ENCODE data around the gene SPNS2.

SPNS2 gene

GRCh38 chr17:4504188-4504587 lies 5.5 kb downstream of the SPNS2 start:
- DNase-seq, result no peak

GRCh38 chr17:4505187-4505586 lies 6.5 kb downstream of the SPNS2 start:
- no peak for DNase-seq

- no peak for DNase-seq
Measured at GRCh38 chr17:4506175-4506813, 7.6 kb downstream of the SPNS2 start.

DNA sequence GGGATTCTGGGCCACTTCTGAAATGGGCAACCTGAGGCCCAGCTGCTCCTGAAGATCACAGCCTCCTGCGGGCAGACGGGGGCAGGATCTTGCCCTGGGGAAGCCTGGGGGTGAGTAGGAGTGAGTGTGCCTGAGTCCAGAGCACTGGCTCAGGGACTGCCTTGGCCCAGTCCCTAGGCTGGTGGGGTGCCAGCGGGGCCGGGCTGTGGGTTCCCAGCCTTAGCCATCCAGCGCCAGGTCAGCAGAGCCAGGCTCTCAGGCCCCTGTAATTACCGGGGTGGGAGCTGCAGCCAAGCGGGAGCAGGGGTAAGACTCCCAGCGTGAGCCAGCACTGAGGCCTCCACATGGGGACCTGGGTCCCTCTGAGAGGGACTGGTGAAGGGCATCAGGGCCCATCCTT lies 8.2 kb downstream of the SPNS2 start:
- no peak for DNase-seq

- DNase-seq, result no peak
Measured at GRCh38 chr17:4507361-4508111, 8.9 kb downstream of the SPNS2 start.

GRCh38 chr17:4508207-4508606 lies 9.5 kb downstream of the SPNS2 start:
- DNase-seq, result no peak

DNA sequence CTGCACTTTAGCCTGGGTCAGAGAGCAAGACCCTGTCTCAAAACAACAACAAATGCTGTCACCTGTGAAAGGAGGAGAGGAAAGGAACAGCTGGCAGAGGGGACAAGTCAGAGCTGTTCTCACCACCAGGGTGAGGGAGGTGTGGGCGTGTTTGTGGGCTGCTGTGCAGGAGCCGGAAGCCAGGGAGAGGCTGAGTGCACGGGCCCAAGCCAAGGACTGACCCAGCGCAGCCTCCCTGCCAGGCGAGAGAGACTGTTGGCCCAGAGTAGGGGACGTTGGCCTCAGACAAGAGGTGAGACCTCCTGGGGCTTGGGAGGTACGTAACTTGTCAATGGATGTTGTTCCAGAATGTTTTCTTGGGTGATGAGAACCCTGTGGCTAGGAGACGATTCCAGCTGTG lies 10.7 kb downstream of the SPNS2 start:
- DNase-seq, result no peak

- no peak for DNase-seq
Measured at GRCh38 chr17:4509923-4510617, 11.4 kb downstream of the SPNS2 start.

GRCh38 chr17:4510618-4510941 lies 11.9 kb downstream of the SPNS2 start:
- no peak for DNase-seq

GRCh38 chr17:4511199-4511932 lies 12.7 kb downstream of the SPNS2 start:
- DNase-seq, result no peak

GRCh38 chr17:4512156-4513112 lies 13.8 kb downstream of the SPNS2 start:
- no peak for DNase-seq

DNA sequence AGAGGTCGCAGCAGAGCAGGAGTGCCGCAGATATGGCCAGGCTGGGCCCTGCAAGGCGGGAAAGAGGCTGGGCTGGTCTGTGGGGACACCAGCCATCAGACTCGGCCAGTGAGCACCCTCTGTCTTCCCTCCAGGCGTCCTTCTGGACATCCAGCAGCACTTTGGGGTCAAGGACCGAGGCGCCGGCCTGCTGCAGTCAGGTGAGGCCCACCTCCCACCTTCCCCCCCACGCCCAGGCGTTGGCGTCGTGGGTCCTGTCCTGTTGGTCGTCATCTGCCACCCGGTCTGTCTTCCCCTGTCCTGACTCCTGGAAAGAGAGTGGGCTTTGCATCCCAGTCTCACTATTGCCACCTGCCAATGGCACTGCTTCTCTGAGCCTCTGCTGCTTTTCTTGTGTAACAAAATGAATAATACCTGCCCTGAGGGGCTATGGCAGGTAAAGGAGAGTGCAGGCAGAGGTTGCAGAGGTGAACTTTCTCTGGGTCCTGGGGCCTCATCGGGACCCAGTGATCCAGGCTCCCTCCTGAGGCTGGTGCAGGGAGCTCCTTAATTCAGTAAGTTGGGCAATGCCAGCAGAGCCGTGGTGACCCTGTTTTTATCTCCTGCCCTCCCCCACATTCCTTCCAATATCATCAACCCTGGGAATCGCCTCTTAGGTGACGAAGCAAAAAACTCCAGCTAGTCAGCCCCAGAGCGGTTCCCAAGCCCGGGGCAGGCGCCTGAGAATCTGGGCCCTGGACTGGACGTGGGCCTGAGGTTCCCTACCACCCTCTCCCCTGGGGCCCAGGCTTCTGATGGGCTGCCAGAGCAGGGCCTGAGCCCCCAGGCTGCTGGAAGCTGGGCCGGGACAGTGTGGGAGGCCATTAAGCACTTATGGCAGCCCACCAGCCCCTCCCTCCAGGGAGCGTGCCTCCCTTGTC lies 14.7 kb downstream of the SPNS2 start:
- no peak for DNase-seq

GRCh38 chr17:4514206-4514605 lies 15.5 kb downstream of the SPNS2 start:
- no peak for DNase-seq

- no peak for DNase-seq
Measured at GRCh38 chr17:4514779-4515178, 16.1 kb downstream of the SPNS2 start.

- no peak for DNase-seq
Measured at GRCh38 chr17:4515501-4515900, 16.8 kb downstream of the SPNS2 start.

DNA sequence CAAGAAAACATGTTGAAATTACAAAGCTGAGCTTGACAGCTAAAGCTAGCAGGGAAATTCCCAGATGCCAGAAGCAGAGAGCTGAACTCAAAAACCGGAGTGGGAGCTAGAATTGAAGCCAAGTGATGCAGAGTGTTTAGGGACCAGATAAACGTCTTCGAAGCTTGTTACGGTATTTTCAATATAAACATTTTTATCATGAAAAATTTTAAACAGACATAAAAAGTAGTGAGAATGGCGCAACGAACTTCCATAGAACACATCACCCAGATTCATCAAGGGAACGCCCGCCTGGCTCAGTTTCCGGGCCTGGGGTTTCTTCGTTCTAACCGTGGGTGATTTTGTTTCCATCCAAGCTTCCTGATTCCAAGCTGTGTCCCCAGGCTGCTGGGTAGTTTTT lies 18.1 kb downstream of the SPNS2 start:
- DNase-seq, result no peak

DNA sequence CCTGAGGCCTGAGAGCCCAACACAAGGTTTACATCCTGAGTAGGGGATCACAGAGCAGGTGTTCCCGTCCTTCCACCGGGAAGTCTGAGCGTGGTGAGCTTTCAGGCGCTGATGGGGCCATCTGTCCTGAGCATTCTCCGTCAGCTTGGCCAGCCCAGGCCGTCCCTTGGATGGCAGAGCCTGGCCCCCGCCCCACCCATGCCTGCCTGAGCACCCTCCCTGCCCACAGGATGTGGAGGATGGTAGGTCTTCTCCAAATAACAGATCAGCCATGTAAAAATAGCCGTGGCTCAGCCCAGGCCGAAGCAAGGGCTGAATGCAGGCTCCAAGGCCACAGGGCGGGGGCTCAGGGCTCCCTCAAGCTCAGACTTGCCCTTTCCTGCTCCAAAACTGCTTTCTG lies 20.2 kb downstream of the SPNS2 start:
- no peak for DNase-seq

DNA sequence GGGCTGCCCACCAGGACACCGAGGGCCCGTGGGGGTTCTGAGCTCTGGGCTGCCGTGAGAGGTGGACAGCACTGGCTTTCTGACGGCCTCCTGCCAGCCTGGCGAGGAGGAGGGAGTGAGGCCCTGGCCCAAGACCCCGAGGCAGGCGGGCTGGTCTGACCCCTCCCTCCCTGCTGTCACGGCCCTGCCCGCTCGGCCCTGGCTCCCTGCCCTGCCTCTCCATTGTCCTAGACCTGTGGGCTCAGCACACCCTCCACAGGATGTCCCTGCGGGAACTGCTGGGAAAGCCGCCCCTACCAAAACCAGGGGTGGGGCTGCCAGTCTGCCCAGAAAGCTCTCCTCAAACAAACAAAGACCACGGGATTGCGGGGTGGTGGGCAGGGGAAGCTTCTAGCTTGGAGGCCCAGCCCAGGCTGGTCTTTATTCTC lies 20.7 kb downstream of the SPNS2 start:
- DNase-seq, result no peak

DNA sequence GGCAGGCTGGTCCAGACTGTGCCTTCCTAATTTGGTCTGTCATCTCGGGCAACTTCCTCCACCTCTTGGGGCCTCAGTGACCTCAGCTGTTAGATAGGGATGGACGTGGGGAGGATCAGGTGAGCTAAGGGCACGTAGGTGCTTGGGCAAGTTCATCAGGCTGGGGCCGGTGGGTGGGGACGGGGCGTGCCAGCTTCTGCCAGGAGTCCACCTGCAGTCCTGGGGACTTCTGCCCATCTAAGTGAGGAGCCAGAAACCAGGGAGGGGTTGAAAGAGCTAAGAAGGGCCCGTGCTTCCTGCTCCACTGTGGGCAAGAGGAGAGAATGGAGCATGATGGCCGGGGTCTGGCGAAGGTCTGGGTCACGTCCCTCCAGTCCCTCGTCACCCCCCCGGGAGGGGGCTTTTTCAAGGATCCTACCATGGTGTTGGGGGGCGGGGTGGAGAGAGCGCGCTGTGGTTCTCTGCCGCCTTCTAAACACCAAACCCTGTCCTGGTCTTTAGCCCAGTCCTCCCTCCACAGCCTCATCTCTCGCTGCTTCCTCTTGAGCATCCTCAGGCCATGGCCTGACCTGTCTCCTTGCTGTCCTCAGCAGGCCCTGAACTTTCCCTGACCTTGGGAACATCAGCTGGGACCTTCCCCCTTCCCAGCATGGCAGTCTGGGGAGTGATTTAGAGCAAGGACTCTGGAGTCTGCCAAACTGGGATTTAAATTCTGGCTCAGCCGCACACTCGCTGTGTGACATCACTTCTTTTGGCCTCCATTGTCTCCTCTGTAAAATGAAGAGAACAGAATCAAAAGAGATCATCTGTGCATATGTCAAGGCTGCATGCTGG lies 21.6 kb downstream of the SPNS2 start:
- DNase-seq, result no peak

Measured in central memory CD4-positive, alpha-beta T cell (primary cell).